ENCODE results near the gene LYPD6.
"Not testable (repeated sequence)": the region's sequence is repeated elsewhere in the genome, so short reads cannot be mapped to it uniquely, and the experiment has no call there.

DNA sequence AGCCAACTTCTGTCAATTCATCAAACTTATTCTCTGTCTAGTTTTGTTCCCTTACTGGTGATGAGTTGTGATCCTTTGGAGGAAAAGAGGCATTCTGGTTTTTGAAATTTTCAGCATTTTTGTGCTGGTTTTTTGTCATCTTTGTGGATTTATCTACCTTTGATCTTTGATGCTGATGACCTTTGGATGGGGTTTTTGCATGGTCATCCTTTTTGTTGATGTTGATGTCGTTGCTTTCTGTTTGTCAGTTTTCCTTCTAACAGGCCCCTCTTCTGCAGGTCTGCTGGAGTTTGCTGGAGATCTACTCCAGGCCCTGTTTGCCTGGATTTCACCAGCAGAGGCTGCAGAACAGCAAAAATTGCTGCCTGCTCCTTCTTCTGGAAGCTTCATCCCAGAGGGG lies 168.8 kb downstream of the LYPD6 start:
- TF ChIP-seq, protein P1, sequence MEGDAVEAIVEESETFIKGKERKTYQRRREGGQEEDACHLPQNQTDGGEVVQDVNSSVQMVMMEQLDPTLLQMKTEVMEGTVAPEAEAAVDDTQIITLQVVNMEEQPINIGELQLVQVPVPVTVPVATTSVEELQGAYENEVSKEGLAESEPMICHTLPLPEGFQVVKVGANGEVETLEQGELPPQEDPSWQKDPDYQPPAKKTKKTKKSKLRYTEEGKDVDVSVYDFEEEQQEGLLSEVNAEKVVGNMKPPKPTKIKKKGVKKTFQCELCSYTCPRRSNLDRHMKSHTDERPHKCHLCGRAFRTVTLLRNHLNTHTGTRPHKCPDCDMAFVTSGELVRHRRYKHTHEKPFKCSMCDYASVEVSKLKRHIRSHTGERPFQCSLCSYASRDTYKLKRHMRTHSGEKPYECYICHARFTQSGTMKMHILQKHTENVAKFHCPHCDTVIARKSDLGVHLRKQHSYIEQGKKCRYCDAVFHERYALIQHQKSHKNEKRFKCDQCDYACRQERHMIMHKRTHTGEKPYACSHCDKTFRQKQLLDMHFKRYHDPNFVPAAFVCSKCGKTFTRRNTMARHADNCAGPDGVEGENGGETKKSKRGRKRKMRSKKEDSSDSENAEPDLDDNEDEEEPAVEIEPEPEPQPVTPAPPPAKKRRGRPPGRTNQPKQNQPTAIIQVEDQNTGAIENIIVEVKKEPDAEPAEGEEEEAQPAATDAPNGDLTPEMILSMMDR (conservative IDR thresholded peaks at IDR 0.05; ENCODE audit: low read depth in 2 of 2) = not testable (repeated sequence)
- TF ChIP-seq, protein P2, sequence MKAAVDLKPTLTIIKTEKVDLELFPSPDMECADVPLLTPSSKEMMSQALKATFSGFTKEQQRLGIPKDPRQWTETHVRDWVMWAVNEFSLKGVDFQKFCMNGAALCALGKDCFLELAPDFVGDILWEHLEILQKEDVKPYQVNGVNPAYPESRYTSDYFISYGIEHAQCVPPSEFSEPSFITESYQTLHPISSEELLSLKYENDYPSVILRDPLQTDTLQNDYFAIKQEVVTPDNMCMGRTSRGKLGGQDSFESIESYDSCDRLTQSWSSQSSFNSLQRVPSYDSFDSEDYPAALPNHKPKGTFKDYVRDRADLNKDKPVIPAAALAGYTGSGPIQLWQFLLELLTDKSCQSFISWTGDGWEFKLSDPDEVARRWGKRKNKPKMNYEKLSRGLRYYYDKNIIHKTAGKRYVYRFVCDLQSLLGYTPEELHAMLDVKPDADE (IDR thresholded peaks at IDR 0.05) = not testable (repeated sequence)
- not testable (repeated sequence) for TF ChIP-seq EZH2 (IDR thresholded peaks at IDR 0.05; ENCODE audit: low read depth, unreplicated experiment); EZH2phosphoT487 (IDR thresholded peaks at IDR 0.05; ENCODE audit: unreplicated experiment); CREB1 (CRISPR knock-in tag; IDR thresholded peaks at IDR 0.05; ENCODE audit: low read depth); JUNB (IDR thresholded peaks at IDR 0.05; ENCODE audit: unreplicated experiment); POLR2AphosphoS5 (IDR thresholded peaks at IDR 0.05; ENCODE audit: low read depth); STAT1 (IDR thresholded peaks at IDR 0.05; ENCODE audit: unreplicated experiment); ZNF331 (CRISPR knock-in tag; IDR thresholded peaks at IDR 0.05; ENCODE audit: low read depth); NANOG (IDR thresholded peaks at IDR 0.05; ENCODE audit: borderline replicate concordance)
- TF ChIP-seq, protein P3, sequence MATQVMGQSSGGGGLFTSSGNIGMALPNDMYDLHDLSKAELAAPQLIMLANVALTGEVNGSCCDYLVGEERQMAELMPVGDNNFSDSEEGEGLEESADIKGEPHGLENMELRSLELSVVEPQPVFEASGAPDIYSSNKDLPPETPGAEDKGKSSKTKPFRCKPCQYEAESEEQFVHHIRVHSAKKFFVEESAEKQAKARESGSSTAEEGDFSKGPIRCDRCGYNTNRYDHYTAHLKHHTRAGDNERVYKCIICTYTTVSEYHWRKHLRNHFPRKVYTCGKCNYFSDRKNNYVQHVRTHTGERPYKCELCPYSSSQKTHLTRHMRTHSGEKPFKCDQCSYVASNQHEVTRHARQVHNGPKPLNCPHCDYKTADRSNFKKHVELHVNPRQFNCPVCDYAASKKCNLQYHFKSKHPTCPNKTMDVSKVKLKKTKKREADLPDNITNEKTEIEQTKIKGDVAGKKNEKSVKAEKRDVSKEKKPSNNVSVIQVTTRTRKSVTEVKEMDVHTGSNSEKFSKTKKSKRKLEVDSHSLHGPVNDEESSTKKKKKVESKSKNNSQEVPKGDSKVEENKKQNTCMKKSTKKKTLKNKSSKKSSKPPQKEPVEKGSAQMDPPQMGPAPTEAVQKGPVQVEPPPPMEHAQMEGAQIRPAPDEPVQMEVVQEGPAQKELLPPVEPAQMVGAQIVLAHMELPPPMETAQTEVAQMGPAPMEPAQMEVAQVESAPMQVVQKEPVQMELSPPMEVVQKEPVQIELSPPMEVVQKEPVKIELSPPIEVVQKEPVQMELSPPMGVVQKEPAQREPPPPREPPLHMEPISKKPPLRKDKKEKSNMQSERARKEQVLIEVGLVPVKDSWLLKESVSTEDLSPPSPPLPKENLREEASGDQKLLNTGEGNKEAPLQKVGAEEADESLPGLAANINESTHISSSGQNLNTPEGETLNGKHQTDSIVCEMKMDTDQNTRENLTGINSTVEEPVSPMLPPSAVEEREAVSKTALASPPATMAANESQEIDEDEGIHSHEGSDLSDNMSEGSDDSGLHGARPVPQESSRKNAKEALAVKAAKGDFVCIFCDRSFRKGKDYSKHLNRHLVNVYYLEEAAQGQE (IDR thresholded peaks at IDR 0.05; ENCODE audit: unreplicated experiment) = not testable (repeated sequence)
- TF ChIP-seq, protein P4, sequence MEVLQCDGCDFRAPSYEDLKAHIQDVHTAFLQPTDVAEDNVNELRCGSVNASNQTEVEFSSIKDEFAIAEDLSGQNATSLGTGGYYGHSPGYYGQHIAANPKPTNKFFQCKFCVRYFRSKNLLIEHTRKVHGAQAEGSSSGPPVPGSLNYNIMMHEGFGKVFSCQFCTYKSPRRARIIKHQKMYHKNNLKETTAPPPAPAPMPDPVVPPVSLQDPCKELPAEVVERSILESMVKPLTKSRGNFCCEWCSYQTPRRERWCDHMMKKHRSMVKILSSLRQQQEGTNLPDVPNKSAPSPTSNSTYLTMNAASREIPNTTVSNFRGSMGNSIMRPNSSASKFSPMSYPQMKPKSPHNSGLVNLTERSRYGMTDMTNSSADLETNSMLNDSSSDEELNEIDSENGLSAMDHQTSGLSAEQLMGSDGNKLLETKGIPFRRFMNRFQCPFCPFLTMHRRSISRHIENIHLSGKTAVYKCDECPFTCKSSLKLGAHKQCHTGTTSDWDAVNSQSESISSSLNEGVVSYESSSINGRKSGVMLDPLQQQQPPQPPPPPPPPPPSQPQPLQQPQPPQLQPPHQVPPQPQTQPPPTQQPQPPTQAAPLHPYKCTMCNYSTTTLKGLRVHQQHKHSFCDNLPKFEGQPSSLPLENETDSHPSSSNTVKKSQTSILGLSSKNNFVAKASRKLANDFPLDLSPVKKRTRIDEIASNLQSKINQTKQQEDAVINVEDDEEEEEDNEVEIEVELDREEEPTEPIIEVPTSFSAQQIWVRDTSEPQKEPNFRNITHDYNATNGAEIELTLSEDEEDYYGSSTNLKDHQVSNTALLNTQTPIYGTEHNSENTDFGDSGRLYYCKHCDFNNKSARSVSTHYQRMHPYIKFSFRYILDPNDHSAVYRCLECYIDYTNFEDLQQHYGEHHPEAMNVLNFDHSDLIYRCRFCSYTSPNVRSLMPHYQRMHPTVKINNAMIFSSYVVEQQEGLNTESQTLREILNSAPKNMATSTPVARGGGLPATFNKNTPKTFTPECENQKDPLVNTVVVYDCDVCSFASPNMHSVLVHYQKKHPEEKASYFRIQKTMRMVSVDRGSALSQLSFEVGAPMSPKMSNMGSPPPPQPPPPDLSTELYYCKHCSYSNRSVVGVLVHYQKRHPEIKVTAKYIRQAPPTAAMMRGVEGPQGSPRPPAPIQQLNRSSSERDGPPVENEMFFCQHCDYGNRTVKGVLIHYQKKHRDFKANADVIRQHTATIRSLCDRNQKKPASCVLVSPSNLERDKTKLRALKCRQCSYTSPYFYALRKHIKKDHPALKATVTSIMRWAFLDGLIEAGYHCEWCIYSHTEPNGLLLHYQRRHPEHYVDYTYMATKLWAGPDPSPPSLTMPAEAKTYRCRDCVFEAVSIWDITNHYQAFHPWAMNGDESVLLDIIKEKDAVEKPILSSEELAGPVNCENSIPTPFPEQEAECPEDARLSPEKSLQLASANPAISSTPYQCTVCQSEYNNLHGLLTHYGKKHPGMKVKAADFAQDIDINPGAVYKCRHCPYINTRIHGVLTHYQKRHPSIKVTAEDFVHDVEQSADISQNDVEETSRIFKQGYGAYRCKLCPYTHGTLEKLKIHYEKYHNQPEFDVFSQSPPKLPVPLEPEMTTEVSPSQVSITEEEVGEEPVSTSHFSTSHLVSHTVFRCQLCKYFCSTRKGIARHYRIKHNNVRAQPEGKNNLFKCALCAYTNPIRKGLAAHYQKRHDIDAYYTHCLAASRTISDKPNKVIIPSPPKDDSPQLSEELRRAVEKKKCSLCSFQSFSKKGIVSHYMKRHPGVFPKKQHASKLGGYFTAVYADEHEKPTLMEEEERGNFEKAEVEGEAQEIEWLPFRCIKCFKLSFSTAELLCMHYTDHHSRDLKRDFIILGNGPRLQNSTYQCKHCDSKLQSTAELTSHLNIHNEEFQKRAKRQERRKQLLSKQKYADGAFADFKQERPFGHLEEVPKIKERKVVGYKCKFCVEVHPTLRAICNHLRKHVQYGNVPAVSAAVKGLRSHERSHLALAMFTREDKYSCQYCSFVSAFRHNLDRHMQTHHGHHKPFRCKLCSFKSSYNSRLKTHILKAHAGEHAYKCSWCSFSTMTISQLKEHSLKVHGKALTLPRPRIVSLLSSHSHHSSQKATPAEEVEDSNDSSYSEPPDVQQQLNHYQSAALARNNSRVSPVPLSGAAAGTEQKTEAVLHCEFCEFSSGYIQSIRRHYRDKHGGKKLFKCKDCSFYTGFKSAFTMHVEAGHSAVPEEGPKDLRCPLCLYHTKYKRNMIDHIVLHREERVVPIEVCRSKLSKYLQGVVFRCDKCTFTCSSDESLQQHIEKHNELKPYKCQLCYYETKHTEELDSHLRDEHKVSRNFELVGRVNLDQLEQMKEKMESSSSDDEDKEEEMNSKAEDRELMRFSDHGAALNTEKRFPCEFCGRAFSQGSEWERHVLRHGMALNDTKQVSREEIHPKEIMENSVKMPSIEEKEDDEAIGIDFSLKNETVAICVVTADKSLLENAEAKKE (CRISPR knock-in tag; IDR thresholded peaks at IDR 0.05) = not testable (repeated sequence)

Measured in GM23338 (cell line).